Activated CD4-positive, alpha-beta T cell treated with anti-CD3 and anti-CD28 coated beads, Interleukin-2, amount 50 U/mL, for 16 hours (primary cell): ENCODE measurements around the gene ROMO1.
"Not testable (repeated sequence)": the region's sequence is repeated elsewhere in the genome, so short reads cannot be mapped to it uniquely, and the experiment has no call there.

Experiments
- DNase-seq: peaks from one replicate; pipeline ENCODE4 v3.0.0-alpha.2; 2020

The ROMO1 gene

GRCh38 chr20:35711588-35712209 lies 12.5 kb downstream of the ROMO1 start:
- DNase-seq = peak; percentile 59

GRCh38 chr20:35713120-35713519 lies 13.9 kb downstream of the ROMO1 start:
- not testable (repeated sequence) for DNase-seq

GRCh38 chr20:35714127-35714526 lies 14.9 kb downstream of the ROMO1 start:
- DNase-seq = no peak

- no peak for DNase-seq
Measured at GRCh38 chr20:35715652-35716051, 16.4 kb downstream of the ROMO1 start.

GRCh38 chr20:35716330-35716729 lies 17.1 kb downstream of the ROMO1 start:
- no peak for DNase-seq

- DNase-seq = not testable (repeated sequence)
Measured at GRCh38 chr20:35718321-35718720, 19.1 kb downstream of the ROMO1 start.

- no peak for DNase-seq
Measured at GRCh38 chr20:35718972-35719635, 19.9 kb downstream of the ROMO1 start.

- no peak for DNase-seq
Measured at GRCh38 chr20:35719717-35720116, 20.5 kb downstream of the ROMO1 start.

GRCh38 chr20:35720165-35721123 lies 21.2 kb downstream of the ROMO1 start:
- no peak for DNase-seq

- DNase-seq = no peak
Measured at GRCh38 chr20:35721219-35721618, 22.0 kb downstream of the ROMO1 start.

GRCh38 chr20:35721621-35722020 lies 22.4 kb downstream of the ROMO1 start:
- no peak for DNase-seq

GRCh38 chr20:35723275-35723639 lies 24.1 kb downstream of the ROMO1 start:
- not testable (repeated sequence) for DNase-seq

- not testable (repeated sequence) for DNase-seq
Measured at GRCh38 chr20:35723652-35724320, 24.6 kb downstream of the ROMO1 start.

- no peak for DNase-seq
Measured at GRCh38 chr20:35724321-35725230, 25.4 kb downstream of the ROMO1 start.

- no peak for DNase-seq
Measured at GRCh38 chr20:35726842-35727711, 27.9 kb downstream of the ROMO1 start.

GRCh38 chr20:35729283-35729807 lies 30.1 kb downstream of the ROMO1 start:
- DNase-seq = no peak

- DNase-seq = no peak
Measured at GRCh38 chr20:35729836-35730582, 30.8 kb downstream of the ROMO1 start.

GRCh38 chr20:35730583-35731468 lies 31.6 kb downstream of the ROMO1 start:
- DNase-seq = no peak

- no peak for DNase-seq
Measured at GRCh38 chr20:35731469-35731788, 32.2 kb downstream of the ROMO1 start.
